Suprapubic skin (tissue), 4 donors: ENCODE data around the gene STAB2. TPM values are rescaled to one million over a fixed set of nuclear protein-coding genes. Genes with fewer than 3 reads are reported as not detected.

Experiments used
- DNase-seq, 2 donors: peaks; one replicate each; pipeline ENCODE4 v3.0.0-alpha.2; 2019; ENCODE audit warnings: low spot score in 2 of 2
- H3K27ac ChIP-seq: fragments of 200-600 bp; sonication (generic); one replicate; pipeline ENCODE4 v1.5.1; 2019
- H3K27me3 ChIP-seq: fragments of 200-600 bp; sonication (generic); one replicate; pipeline ENCODE4 v1.5.1; 2019
- H3K36me3 ChIP-seq: fragments of 200-600 bp; sonication (generic); one replicate; pipeline ENCODE4 v1.5.1; 2019
- H3K4me1 ChIP-seq: fragments of 200-600 bp; sonication (generic); one replicate; pipeline ENCODE4 v1.5.1; 2019
- H3K4me3 ChIP-seq: fragments of 200-600 bp; sonication (generic); one replicate; pipeline ENCODE4 v1.5.1; 2019; ENCODE audit warnings: mild to moderate bottlenecking
- H3K9me3 ChIP-seq: fragments of 200-600 bp; sonication (generic); one replicate; pipeline ENCODE4 v1.5.1; 2019
- CTCF ChIP-seq, 2 donors: fragments of 200-600 bp in 1 of 2; fragments of 450-650 bp in 1 of 2; sonication (generic) in 1 of 2; IDR thresholded peaks; one replicate each; pipeline ENCODE4 v1.5.1; 2016 to 2019; ENCODE audit warnings: antibody characterized with exemption in 2 of 2, mild to moderate bottlenecking in 1 of 2, moderate library complexity in 1 of 2
- EP300 ChIP-seq: sonication (generic); formaldehyde crosslinking; IDR thresholded peaks from one replicate; pipeline ENCODE4 v1.6.1; 2017; ENCODE audit warnings: antibody characterized with exemption
- POLR2A ChIP-seq, 2 donors: fragments of 450-650 bp; IDR thresholded peaks; one replicate each; pipeline ENCODE4 v1.6.1; 2017; ENCODE audit warnings: antibody characterized with exemption in 2 of 2, mild to moderate bottlenecking in 2 of 2, moderate library complexity in 2 of 2
- POLR2AphosphoS5 ChIP-seq, 3 donors: sonication (generic); formaldehyde crosslinking; IDR thresholded peaks; one replicate each; pipeline ENCODE4 v1.6.1; 2017; ENCODE audit warnings: antibody characterized with exemption in 3 of 3
- WGBS: methylation state at CpG from one replicate; pipeline ENCODE4 v1.1.5; 2018; 5-methylcytosine and 5-hydroxymethylcytosine counted together
- total RNA-seq, 4 donors: library from RNA; depleted of rRNA; stranded (reverse); fragments of >200 nt; gene quantifications; one replicate each; pipeline ENCODE4 v1.1.0, GENCODE V29; 2016

STAB2 gene
- total RNA-seq, 4 donors from 2014 or later: 0.34 TPM; not detected in 3

GRCh38 chr12:103657331-103657730, 70.3 kb downstream of the STAB2 start:
- Histone ChIP-seq H3K9me3 (no peaks in the 10 kb centered on the region), H3K4me1 (no peaks in the 10 kb centered on the region), H3K36me3 (no peaks in the 10 kb centered on the region), H3K4me3 (no peak overlapping the region), H3K27me3 (peaks cover 12% of the 10 kb centered on the region), H3K27ac (no peak overlapping the region)
- WGBS: 36% methylated on average over 2 of the region's 2 CpGs
- TF ChIP-seq CTCF (IDR thresholded peaks at IDR 0.05): no peak
- TF ChIP-seq POLR2AphosphoS5 (IDR thresholded peaks at IDR 0.05): no peak
- no peak for TF ChIP-seq POLR2A (IDR thresholded peaks at IDR 0.05)
- no peak for TF ChIP-seq EP300
- no peak for DNase-seq

- Histone ChIP-seq H3K9me3 (no peaks in the 10 kb centered on the region), H3K27me3 (peaks cover 7% of the 10 kb centered on the region), H3K27ac (no peak overlapping the region), H3K4me3 (no peak overlapping the region), H3K4me1 (no peaks in the 10 kb centered on the region), H3K36me3 (no peaks in the 10 kb centered on the region)
- no peak for TF ChIP-seq CTCF (IDR thresholded peaks at IDR 0.05)
- TF ChIP-seq POLR2A (IDR thresholded peaks at IDR 0.05): no peak
- no peak for TF ChIP-seq POLR2AphosphoS5 (IDR thresholded peaks at IDR 0.05)
- no peak for TF ChIP-seq EP300
- WGBS: 81% methylated on average over 2 of the region's 2 CpGs
- no peak for DNase-seq
Observed at GRCh38 chr12:103664626-103665025, 77.6 kb downstream of the STAB2 start.

- TF ChIP-seq EP300: no peak
- no peak for TF ChIP-seq POLR2AphosphoS5 (IDR thresholded peaks at IDR 0.05)
- TF ChIP-seq POLR2A (IDR thresholded peaks at IDR 0.05): no peak
- TF ChIP-seq CTCF (IDR thresholded peaks at IDR 0.05): no peak
- H3K4me3 ChIP-seq: no peak overlapping the region
- H3K36me3 ChIP-seq: no peaks in the 10 kb centered on the region
- no peak overlapping the region for H3K27ac ChIP-seq
- no peaks in the 10 kb centered on the region for H3K4me1 ChIP-seq
- no peak for DNase-seq
- 21% methylated on average over 4 of the region's 5 CpGs for WGBS
- peaks cover 7% of the 10 kb centered on the region for H3K27me3 ChIP-seq
- no peaks in the 10 kb centered on the region for H3K9me3 ChIP-seq
Observed at GRCh38 chr12:103665971-103666370, 78.9 kb downstream of the STAB2 start.

- H3K4me1 ChIP-seq: no peaks in the 10 kb centered on the region
- H3K27me3 ChIP-seq: peaks cover 7% of the 10 kb centered on the region
- no peak overlapping the region for H3K27ac ChIP-seq
- DNase-seq: no peak
- H3K4me3 ChIP-seq: no peak overlapping the region
- H3K36me3 ChIP-seq: no peaks in the 10 kb centered on the region
- 52% methylated on average over 2 of the region's 2 CpGs for WGBS
- TF ChIP-seq EP300 (no peak), POLR2AphosphoS5 (IDR thresholded peaks at IDR 0.05) (no peak), POLR2A (IDR thresholded peaks at IDR 0.05) (no peak)
- H3K9me3 ChIP-seq: no peaks in the 10 kb centered on the region
Observed at GRCh38 chr12:103667125-103667524, 80.1 kb downstream of the STAB2 start.

DNA sequence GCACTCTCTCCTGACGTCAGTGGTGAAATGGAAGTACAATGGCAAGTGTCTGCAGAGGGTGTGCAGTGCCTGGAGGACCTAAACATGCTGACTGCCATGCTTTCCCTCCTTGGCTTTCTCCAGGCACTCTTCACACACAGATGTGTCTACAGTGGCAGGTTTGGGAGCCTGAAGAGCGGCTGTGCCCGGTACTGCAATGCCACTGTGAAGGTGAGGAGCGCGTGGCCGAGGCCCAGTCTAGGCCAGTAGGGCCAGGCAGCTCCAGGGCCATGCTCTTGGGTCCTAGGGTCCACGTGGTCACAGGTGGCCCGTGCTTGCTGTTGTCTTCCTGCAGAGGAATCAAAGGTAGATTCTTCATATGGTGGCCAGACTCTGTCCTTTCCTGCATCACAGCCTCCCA, 81.4 kb downstream of the STAB2 start:
- no peak for TF ChIP-seq POLR2AphosphoS5 (IDR thresholded peaks at IDR 0.05)
- no peak for TF ChIP-seq POLR2A (IDR thresholded peaks at IDR 0.05)
- TF ChIP-seq CTCF (IDR thresholded peaks at IDR 0.05): no peak
- no peak for TF ChIP-seq EP300
- H3K27me3 ChIP-seq: peaks cover 4% of the 10 kb centered on the region
- no peaks in the 10 kb centered on the region for H3K36me3 ChIP-seq
- H3K9me3 ChIP-seq: no peaks in the 10 kb centered on the region
- H3K4me3 ChIP-seq: no peak overlapping the region
- DNase-seq: no peak
- H3K27ac ChIP-seq: no peak overlapping the region
- 91% methylated on average over 7 of the region's 8 CpGs for WGBS
- H3K4me1 ChIP-seq: no peaks in the 10 kb centered on the region

DNA sequence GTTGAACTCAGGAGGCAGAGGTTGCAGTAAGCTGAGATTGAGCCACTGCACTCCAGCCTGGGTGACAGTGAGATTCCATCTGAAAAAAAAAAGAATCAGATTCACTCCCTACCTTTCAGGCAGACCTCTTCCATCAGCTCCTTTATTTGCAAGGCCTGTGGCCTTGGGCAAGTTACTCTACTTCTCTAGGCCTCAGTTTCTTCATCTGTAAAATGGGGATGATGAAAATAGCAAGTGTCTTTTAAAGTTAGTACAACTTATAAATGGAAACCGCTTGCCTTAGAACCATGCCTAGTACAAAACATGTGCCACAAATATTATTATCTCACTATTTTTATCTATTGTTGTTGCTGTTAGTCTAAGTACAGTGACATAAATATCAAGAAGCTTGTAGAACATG, 84.3 kb downstream of the STAB2 start:
- H3K27ac ChIP-seq: no peak overlapping the region

More for the DNA sequence above, 84.3 kb downstream of the STAB2 start:
- Histone ChIP-seq H3K4me1 (no peaks in the 10 kb centered on the region), H3K27me3 (no peaks in the 10 kb centered on the region), H3K36me3 (no peaks in the 10 kb centered on the region), H3K4me3 (no peak overlapping the region), H3K9me3 (no peaks in the 10 kb centered on the region)
- no peak for DNase-seq
- 96% methylated on average over 1 of the region's 1 CpG for WGBS
- TF ChIP-seq POLR2AphosphoS5 (IDR thresholded peaks at IDR 0.05): no peak
- TF ChIP-seq POLR2A (IDR thresholded peaks at IDR 0.05): no peak
- TF ChIP-seq EP300: no peak
- TF ChIP-seq CTCF (IDR thresholded peaks at IDR 0.05): no peak
